GM19239 (cell line): ENCODE results near the gene TOP1.

Experiments
- DNase-seq: peaks from one replicate; pipeline ENCODE4 v3.0.0; 2011; ENCODE audit warnings: low spot score; ENCODE audit not compliant: insufficient read length
- FAIRE-seq: peaks from 2 replicates; lab custom pipeline; 2011; peaks lifted over from hg19 to GRCh38; lab: Jason Lieb, UNC

TOP1 gene

DNA sequence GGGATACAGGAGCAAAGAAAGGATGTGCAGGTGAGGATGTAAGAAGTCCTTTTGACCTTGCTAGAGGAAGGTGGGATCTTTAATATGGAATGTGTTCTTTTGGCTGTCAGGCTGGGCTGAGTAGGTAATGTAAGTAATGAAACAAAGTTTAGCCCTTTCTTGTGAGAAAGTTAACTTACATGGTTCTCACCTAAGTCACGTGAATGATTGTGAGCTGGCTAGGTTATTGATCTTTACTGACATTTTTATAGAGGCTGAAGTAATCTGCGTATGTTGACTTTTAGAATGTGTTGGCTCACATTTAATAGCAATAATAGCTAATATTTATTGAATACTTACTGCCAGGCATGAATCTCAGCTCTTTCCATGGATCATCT, 2.6 kb downstream of the TOP1 start:
- DNase-seq = no peak
- peak; percentile 71 for FAIRE-seq

GRCh38 chr20:41032271-41032670, 3.6 kb downstream of the TOP1 start:
- FAIRE-seq (no peak), DNase-seq (no peak)

DNA sequence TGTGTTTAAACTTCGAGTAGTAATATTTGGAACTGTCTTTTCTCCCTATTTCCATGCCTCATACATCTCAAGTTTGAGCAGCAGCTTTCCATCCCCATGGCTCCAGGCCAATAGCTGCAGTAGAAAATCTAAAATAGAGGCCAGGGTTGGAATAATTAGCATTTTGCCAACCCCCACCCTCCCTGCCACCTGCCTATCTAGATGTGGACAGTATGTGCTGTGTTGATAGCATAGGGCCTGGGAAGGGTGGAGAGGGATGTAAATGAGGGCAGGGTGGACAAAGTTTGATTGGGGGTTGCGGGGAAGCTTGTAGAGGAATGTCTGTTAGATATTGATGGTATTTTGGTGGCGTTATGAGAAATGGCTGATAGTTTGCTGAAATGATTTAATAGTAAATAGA, 5.6 kb downstream of the TOP1 start:
- DNase-seq = no peak
- no peak for FAIRE-seq

GRCh38 chr20:41035207-41035606, 6.6 kb downstream of the TOP1 start:
- FAIRE-seq (no peak), DNase-seq (no peak)

DNA sequence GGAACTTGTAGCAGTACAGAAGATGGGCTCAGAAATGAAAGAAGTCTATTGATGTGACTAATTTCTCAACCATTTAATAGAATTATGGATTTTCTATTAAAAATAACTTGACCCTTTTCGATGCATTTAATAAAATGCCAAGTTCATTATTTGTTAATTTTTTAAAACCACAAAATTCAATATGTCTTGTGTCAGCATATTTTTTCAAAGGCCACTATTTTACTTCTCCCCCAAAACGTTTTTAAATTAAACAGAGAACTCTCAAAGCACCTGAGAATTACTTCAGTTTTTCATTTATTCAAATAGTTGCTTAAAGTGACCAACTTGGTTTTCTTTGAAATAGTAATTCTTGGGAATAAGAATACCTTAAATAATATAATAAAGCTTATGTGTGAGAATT, 8.6 kb downstream of the TOP1 start:
- FAIRE-seq (no peak), DNase-seq (no peak)

GRCh38 chr20:41038149-41038877, 9.7 kb downstream of the TOP1 start:
- no peak for DNase-seq
- FAIRE-seq = no peak

DNA sequence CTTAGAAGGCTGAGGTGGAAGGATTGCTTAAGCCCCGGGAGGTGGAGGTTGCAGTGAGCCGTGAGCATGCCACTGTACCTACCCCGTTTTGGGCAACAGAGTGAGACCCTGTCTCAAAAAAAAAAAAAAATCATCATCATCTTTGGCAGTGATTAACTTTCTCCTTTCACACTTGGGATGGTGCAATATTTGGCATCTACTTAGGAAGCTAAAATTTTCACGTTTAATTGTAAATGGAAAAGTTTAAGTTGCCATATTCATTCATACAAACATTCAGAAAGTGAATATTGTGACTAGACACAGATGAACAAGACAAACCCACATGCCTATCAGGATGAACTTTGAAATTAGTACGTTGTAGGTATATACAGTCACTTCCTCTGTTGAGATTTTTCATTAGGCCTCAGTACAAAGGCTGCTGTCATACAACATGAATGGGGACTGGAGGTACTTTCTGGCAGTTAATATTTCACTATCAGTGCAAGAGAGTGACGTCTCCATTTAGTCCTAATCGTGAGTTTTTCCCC, 10.3 kb downstream of the TOP1 start:
- FAIRE-seq (no peak), DNase-seq (no peak)

- no peak for DNase-seq
- FAIRE-seq = no peak
Observed at GRCh38 chr20:41040855-41041254, 12.2 kb downstream of the TOP1 start.

DNA sequence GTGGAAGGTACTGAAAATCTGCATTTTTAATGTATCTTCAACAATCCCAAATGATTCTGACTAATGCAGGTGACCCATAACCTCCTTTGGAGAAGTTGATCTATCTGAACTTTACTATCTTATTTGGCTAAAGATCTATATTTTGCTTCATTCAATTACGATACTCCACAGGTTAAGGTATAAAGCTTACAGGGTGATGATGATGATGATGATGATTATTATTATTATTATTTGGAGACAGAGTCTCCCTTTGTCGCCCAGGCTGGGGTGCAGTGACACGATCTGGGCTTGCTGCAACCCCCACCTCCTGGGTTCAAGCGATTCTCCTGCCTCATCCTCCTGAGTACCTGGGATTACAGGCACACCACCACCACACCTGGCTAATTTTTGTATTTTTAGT, 13.1 kb downstream of the TOP1 start:
- no peak for DNase-seq
- no peak for FAIRE-seq

- FAIRE-seq (no peak), DNase-seq (no peak)
Observed at GRCh38 chr20:41044409-41045062, 15.9 kb downstream of the TOP1 start.

DNA sequence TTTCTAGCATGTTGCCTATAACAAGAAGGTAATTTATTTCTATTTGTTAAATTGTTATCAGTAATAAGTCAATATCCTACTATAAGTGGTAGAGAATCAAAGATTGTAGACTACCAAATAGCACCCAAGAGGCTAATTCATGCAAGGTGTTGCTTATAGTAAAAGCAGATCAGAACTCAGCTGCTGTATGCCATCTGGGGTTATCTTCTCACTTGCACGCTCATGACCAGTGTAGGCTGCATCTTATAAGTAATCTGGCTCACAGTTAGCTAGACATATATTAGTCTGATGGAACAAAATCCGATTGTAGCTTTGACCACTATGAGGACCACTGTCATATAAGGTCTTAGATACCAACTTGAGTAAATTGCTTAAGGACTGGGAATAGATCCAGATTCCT, 17.0 kb downstream of the TOP1 start:
- FAIRE-seq (no peak), DNase-seq (no peak)

DNA sequence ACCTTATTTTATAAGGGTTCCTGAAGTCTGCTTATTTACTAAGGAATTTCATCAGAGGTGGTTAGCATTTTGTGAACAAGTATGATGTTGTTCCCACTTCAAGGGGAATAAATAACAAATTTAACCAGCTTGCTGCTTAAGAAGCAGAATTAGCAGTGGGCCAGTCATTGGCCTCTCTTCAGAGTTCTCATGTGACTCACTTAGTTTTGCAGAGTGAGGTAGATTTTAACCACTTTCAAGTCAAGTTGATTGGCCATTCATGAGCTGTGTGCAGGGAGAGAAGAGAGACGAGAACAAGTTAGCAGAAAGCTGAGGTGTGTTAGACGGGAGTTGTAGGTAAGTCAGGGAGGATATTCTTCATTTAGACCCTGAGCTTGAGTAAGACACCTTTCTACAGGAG, 18.1 kb downstream of the TOP1 start:
- FAIRE-seq (peak; percentile 18), DNase-seq (no peak)

DNA sequence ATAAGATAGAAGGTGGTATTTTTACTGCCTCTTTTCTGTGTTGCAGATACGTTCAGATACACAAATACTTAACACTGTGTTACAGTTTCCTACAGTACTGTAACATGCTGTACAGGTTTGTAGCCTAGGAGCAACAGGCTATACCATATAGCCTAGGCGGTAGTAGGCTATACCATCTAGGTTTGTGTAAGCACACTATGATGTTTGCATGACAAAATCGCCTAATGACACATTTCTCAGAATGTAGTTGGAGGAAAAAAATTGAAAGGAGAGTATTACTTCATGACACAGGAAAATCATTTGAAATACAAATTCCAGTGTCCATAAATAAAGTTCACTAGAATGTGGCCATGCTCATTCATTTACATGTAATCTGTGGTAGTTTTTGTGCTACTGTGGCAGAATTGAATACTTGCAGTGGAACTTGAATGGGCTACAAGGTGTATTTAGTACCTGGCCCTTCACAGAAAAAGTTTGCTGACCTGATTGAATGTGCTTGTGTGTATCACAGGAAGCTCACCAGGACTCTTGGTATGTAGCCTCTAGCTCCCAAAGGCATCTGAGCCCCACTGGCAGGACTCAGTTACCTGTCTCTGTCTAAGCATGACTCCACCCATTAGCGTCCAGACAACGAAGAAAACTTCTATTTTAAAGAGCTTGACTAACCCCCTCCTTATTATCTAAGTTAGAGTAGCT, 18.8 kb downstream of the TOP1 start:
- DNase-seq = no peak
- FAIRE-seq = no peak

DNA sequence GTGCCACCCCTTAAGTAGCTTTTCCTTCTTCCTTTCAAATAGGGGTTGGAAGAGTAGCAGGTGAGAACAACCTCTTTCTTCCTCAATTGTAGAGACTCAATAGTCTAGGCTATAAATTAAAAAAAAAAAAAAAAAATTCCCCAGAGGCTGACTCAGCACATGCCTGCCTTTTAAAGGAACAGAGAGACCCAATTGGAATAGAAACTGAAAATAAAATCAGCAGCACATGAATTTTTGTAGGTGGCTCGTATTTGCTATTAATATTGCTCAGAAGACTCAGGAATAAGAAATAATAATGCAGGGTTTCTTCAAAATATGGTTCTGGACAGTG, 19.3 kb downstream of the TOP1 start:
- no peak for FAIRE-seq
- peak; percentile 29 for DNase-seq

- no peak for DNase-seq
- FAIRE-seq = no peak
Observed at GRCh38 chr20:41048461-41049301, 20.1 kb downstream of the TOP1 start.

DNA sequence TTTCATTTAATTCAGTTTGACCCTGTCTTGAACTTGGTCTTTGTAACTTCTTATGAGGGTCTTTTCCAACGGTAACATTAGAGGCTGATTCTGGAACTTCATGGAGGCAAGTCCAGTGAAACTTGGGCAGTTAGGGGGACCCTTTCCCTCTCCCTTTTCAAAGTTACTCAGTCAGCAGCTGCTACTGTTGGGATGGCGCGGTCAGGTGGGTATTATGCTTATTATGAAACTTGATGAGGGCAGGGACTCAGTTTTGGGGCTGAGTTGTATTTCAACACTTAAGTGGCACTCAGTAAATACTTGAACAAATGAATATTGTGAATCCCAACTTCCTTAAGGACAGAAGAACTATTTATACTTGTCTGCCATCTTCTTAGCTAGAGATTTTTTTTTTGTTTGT, 20.8 kb downstream of the TOP1 start:
- peak; percentile 40 for FAIRE-seq
- no peak for DNase-seq

DNA sequence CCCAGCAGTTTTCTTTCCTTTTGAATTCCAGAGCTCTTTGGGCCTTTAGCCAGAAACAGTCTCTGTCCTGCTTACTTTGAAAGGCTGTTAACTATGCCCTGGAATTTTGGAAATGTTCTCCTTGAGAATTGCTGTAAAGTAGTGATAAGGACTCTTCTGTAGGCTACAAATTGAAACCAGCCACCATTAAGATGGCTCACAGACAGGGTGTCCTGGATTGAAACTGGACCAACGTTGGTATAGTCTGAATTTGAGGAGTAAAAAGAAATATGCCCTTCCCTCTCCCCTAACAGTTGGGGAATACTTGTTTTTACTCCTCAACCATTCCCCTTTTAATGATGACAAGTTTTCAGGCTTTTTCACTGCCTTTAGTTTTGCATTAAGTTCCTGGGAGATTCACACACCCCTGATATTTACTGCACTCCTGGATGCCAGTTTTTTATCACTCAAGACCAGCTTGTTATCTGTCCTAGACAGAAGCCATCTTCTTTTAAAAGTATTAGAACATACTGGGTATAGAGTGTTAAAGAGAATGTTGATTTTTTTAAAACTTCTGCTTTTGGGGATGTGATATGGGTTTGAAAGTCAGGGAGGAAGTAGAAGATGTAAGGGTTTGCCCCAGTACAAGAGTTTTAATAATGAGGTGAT, 21.9 kb downstream of the TOP1 start:
- FAIRE-seq (no peak), DNase-seq (no peak)

DNA sequence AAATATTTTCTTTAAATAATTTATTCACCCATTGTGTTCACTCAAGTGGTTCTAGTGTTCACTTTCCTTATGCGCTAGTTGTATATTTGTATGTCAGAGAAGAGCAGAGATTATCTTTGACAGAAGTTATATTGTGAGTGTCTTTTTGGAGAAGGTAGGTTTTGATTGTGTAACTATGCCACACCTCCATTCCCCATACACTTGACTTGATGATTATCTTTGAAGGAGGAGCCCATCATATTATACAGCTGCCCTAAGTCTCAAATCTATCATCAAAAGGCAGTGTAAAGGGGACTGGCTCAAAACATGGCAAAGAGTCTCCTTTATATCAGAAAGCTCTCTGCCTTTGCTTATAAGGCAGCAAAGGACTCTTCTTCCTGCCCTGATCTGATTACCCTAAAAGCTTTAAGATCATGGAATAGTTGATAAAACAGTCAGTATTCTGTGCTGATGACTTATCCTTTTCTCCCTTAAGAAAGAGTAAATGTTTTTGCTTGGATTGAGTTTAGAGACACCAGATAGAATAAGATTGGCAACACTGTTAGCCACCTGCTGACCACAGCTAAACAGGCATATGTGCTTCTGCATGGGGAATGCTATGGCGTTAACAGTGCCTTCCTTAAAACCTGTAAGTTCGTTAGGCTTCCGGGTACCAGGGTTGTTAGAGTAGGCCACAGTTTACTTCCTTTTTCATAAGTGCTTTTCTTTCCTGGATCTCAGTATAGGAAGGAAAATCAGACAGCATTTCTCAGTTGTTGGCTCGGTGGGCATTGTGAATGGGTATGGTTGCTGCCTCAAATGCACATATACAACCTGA, 22.6 kb downstream of the TOP1 start:
- DNase-seq (no peak), FAIRE-seq (no peak)

DNA sequence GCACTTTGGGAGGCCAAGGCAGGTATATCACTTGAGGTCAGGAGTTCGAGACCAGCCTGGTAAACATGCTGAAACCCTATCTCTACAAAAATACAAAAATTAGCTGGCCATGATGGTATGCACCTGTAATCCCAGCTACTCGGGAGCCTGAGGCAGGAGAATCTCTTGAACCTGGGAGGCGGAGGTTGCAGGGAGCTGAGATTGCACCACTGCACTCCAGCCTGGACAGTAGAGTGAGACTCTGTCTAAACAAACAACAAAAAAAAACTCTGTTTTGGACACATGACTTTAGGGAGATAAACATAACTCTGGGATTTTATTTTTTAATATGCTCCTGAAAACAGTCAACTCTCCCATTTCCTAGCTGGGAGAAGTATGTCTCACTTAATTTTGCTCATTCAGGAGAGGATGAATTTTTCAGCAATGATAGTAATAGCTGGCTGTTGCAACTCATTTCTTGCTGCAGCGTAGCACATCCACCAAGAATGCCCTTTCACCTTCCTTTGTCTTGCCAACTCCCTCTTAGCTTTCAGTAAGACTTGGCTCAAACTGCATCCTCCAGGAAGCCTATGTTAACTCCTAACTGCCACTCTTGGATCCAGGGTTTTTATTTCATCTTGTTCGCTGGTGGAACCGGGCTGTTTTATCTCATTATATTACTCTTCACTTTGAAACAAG, 24.3 kb downstream of the TOP1 start:
- no peak for DNase-seq
- no peak for FAIRE-seq
